LHCN-M2 (cell line): ENCODE results near the gene CCDC12. TPM values are rescaled to one million over a fixed set of nuclear protein-coding genes. Genes with fewer than 3 reads are reported as not detected.

Experiments
- DNase-seq: peaks from one replicate; pipeline ENCODE4 v3.0.0-alpha.2; 2012; ENCODE audit warnings: low read depth
- total RNA-seq: library from RNA; depleted of rRNA; stranded (reverse); fragments of >200 nt; gene quantifications from 2 replicates; pipeline ENCODE4 v1.2.3, GENCODE V29; 2014

Gene CCDC12
- total RNA-seq, 1 experiment from 2014 or later, result 31.2 TPM

- DNase-seq, result no peak
Measured at GRCh38 chr3:46996689-46997452, 20.3 kb upstream of the CCDC12 start.

GRCh38 chr3:46995901-46996562 is 19.5 kb upstream of the CCDC12 start:
- no peak for DNase-seq

GRCh38 chr3:46994801-46995731 is 18.5 kb upstream of the CCDC12 start:
- no peak for DNase-seq

GRCh38 chr3:46993986-46994385 is 17.4 kb upstream of the CCDC12 start:
- no peak for DNase-seq

DNA sequence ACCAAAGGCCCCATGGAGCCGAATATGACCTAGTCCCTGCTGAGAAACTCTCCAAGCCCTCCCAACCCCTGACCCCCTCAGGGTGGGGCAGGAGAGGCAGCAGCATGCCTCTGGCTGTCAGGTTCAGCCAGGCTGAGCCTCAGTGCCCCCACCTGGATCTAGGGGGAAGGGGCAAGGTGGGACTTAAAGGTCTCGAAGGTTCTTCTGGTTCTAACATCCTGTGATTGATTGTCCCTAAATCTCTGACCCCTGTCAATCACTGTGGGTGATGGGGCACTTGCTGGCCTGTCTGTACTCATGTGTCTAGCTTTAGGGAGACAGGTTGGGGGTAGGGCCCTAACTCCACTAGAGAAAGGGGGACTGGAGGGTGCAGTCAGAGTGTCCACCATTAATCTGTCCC is 16.7 kb upstream of the CCDC12 start:
- DNase-seq, result no peak

GRCh38 chr3:46992231-46992630 is 15.7 kb upstream of the CCDC12 start:
- DNase-seq, result no peak

- DNase-seq, result no peak
Measured at GRCh38 chr3:46991406-46992165, 15.0 kb upstream of the CCDC12 start.

- DNase-seq, result no peak
Measured at GRCh38 chr3:46990573-46991374, 14.2 kb upstream of the CCDC12 start.

DNA sequence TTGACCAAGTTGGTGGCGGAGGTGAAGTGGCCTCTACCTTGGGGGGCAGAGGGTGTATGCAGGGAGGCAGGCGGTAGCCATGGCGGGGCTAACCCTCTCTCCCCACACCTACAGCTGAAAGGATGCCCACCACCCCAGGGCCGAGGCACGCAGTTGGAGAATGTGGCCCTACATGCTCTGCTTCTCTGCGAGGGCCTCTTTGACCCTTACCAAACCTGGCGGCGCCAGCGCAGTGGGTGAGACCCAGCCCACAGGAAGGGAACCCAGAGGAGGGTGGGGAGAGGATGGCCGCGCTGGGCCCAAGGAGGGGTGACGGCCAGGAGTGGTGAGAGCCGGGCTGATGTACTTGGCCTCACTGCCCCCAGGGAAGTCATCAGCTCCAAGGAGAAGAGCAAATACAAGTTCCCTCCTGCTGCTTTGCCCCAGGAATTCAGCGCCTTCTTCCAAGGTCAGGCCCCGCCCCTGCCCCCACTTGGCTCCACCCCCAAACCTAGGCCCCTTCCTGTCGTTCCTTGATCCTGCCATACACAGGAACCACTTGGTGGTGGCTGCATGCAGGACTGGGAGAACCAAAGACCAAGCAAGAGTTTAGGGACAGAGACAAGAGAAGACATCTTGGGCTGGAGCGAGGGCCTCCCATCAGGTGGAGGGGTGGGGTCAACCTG is 12.7 kb upstream of the CCDC12 start:
- no peak for DNase-seq

DNA sequence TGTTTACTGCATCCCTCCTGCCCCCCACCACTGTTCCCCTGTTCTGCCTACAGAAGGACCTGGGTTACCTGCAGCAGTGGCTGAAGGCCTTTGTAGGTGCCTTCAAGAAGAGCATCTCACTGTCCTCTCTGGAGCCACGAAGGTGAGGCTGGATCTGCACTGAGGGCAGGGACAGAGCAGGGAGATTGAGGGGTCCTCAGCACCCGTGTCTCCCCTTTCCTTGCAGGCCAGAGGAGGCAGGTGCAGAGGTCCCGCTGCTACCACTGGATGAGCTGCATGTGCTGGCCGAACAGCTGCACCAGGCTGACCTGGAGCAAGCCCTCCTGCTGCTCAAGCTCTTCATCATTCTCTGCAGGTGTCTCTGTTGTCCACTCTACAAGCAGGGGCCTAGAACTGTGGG is 12.1 kb upstream of the CCDC12 start:
- DNase-seq, result no peak

- DNase-seq, result no peak
Measured at GRCh38 chr3:46987743-46988401, 11.3 kb upstream of the CCDC12 start.

DNA sequence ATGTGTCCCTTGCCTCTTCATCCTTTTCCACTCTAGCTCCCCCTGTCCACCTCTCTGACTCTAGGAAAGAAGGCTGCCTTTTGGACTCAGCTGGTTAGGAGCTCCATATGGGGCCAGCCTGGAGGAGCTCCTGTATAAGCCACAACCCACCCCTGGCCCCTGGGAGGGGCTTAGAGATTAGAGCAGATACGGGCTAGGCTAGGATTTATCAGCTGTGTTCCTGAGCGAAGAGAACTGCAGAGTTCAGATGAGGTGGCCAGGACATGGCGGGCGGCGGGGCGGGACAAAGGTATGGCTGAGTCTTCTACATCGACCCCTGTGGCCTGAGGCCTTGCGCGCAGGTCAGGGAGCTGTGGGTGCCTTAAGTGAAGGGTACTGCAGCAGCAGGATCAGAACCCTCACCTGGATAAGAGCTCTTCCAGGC is 10.8 kb upstream of the CCDC12 start:
- no peak for DNase-seq

DNA sequence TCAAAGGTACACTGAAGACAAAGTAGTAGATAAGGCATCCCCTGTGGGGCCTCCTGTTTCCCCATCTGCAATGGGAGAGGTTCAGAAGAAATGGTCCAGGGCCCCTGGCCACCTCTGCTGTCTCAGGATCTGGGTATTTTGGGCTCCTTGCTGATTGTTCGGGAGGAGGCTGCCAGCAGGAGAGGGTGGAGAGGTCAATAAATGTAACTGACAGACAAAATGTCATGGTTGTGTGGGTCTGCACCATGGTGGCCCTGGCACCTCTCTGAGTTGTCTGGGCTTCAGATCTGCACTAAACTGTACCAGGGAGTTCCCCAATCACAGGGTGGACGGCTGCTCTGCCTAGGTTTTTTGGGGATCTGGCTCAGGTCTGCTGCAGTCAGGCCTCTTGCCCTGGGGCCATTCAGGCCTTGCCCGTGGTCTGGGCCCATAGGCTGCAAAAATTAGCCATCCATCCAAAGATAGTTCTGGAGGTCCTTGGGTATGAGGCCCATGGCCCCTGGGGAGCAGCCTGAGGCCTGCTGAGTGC is 10.3 kb upstream of the CCDC12 start:
- DNase-seq, result no peak

DNA sequence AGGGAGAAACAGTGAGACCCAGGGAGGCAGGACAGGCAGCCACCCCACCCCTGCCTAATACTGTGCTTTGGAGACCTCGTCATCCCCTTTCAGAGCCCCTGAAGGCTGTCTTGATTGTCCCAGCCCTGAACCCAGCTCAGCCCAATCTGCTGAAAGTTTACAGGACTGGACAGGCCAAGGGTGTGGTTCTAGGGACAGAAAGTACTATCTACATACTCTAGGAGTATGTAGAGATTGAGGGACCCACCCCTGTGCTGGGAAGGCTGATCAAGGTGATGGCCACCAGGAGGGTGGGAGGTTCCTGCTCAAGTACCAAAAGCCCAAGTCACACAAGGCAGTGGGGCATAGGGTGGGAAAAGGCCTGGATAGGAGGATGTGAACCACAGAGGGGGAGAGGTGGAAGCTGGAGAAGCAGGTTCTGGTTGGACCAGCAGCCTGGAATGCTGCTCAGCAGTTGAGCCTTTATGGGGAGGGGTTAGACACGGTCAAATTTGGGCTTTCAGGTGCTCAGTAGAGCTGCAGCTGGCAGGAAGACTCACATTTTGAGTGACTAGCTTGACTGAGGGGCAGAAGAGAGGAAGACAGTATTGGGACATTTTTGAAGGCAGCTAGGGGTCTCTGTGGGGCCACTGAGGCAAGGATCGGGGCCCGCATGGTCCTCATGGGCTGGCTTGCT is 9.6 kb upstream of the CCDC12 start:
- DNase-seq, result no peak

DNA sequence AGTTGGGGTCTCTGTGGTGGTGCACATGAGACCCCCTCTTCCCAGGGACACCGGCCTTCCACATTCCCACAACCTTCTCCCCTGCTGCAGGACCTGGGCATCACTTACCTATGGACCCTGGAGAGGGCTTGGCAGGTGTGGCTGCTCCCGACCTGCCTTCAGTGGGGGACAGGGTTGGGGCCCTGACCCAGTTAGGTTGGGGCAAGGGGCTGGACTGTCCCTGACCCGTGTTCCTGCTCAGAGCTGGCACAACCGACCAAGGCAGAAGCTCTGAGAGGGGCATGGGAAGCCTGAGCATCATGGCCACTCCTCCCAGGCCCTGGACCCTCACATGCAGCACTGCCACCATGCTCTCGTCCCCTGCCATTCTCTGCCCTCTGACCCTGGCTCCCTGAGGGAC is 9.0 kb upstream of the CCDC12 start:
- DNase-seq, result no peak

DNA sequence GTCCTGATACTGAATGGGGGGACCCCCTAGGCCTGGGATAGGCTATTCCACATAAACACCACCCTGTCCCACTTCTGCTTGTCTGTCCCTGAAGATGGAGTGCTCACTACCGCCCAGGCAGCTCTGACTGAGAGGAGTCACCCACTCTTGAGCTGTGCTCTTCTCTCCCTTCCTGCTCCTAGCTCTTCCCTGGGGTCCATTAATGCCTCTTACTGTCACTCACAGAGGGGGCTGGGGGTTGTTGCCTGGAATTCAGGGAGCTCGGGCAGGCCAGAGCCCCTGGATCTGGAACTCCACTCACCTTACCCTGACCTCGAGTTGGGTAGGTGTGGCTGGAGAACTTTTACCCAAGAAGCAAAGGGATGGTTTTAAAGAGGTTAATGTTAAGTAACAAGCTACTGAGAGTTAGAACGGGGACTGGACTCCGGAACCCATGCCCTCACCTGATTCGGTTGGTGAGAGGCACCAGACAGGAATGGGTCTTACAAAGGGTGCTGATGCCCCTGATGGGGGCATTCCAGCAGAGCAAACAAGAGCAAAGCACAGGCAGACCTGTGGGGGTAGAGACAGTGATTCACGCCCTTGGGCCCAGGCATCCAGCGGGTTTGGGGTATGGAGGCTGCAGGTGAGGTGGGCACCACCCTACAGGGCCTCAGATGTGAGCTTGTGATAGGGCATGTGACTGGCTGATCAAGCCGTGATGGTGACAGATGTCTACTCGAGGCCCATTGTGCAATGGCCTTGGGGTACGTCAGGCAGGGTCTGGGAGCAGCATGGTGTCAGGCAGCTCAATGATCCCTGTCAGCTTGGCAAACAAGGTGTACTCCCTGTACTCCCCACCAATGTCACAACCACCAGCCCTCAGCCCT is 8.3 kb upstream of the CCDC12 start:
- DNase-seq, result no peak

DNA sequence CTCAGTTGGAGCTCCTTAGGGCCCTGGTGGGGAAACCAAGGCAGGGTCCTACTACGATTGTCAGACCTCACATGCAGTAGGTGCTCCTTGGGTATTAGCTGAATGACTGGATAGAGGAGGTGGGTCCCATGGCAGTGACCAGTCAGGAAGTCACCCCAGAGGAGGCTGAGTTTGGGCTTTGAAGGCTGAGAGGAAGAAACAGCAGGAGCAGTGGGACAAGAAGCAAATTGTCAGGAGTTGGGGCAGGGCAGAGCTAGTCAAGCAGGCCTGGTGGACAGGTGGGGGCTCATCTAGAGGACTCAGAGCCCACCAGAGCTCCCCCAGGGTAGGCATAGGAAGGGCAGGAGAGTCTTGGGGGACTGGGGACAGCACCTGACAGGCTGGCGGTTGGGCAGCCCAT is 6.0 kb upstream of the CCDC12 start:
- DNase-seq, result no peak
